Activated T-cell treated with anti-CD3 and anti-CD28 coated beads, Interleukin-2, amount 50 U/mL, for 1 hour (primary cell): ENCODE data around the gene SNX24.
"Not testable (repeated sequence)": the region's sequence is repeated elsewhere in the genome, so short reads cannot be mapped to it uniquely, and the experiment has no call there.

Experiments
- DNase-seq: peaks from one replicate; pipeline ENCODE4 v3.0.0-alpha.2; 2020

SNX24 gene

GRCh38 chr5:122924719-122925395 lies 79.4 kb downstream of the SNX24 start:
- DNase-seq: no peak

DNA sequence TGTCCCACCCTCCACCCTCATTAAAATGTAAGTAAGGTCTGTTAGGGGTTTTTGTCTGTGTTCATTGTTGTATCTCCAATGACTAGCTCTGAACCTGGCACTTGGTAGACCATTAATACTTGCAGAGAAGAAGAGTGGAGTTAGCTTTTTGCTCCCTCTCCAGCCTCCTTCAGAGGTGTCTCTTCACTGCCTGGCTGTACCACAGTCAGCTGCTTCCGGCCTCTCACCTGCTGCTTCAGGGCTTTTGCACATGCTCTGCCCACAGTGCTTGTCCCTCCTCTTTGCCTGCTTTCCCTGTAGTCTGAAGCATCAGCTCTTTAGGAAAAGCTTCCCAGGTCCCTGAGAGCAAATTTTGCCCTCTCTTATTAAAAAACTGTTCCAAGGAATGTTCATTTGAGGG lies 83.6 kb downstream of the SNX24 start:
- no peak for DNase-seq

- no peak for DNase-seq
Observed at GRCh38 chr5:122929980-122930379, 84.6 kb downstream of the SNX24 start.

GRCh38 chr5:122933956-122934355 lies 88.5 kb downstream of the SNX24 start:
- DNase-seq: no peak

DNA sequence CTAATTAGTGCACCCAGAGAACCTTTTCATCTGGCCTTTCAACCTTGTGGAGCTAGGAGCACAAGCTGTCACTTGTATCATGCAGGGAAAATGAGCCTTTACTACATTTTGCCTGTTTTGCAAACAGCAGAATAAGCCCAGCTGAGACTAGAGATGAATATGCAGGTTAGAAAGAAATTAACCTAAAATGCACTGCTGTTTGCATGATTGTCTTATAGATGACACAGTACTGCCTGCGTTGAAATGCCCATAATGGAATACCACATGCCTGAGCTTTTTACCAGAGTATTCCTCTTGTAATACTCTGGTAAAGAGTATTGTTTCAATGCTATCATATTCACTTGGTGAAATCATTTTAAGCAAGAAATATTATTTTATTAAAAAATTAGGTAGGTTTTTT lies 90.7 kb downstream of the SNX24 start:
- DNase-seq: no peak

DNA sequence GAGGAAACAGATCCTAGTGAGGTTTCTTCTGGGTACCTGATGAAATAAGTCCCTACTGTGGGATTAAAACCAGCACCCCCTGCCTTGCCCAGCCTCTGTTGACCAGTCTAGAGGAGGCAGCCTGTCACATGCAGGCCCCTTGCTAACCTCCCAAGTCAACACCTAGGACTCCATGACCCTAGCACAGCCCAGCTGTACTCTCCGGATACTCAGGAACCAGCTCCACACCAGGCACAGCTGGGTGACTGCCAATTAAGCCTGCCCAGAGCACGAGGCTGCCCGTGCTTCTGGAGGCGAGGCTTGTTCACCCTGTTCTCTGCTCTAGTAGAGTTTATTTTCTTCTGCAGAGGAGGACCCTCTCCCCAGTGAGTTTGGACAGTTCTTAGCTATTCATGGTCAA lies 92.5 kb downstream of the SNX24 start:
- DNase-seq: no peak

- no peak for DNase-seq
Observed at GRCh38 chr5:122940890-122941289, 95.5 kb downstream of the SNX24 start.

- no peak for DNase-seq
Observed at GRCh38 chr5:122941737-122942136, 96.3 kb downstream of the SNX24 start.

GRCh38 chr5:122942164-122942914 lies 96.9 kb downstream of the SNX24 start:
- DNase-seq: no peak

GRCh38 chr5:122943050-122943698 lies 97.8 kb downstream of the SNX24 start:
- DNase-seq: no peak

- DNase-seq: no peak
Observed at GRCh38 chr5:122944051-122944450, 98.6 kb downstream of the SNX24 start.

DNA sequence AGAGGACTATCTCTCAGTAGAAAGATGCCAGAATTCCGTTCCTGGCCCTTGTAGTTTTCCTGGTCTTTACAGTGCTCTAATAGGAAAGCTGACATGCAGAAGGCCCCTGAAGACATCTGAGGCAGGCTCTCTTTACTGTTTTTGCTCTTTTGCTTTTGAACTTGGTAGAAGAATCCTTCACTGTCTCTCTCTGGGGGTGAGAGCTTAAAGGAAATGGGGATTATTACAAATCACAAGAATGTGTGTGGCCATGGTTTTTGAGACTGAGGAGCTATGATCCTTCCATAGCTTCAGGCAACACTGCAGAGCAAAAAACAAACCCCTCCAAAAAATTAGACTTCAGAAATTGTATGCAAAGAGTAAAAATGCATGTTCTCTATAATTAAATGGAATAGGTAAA lies 102.0 kb downstream of the SNX24 start:
- DNase-seq: no peak

- no peak for DNase-seq
Observed at GRCh38 chr5:122947772-122948171, 102.4 kb downstream of the SNX24 start.

DNA sequence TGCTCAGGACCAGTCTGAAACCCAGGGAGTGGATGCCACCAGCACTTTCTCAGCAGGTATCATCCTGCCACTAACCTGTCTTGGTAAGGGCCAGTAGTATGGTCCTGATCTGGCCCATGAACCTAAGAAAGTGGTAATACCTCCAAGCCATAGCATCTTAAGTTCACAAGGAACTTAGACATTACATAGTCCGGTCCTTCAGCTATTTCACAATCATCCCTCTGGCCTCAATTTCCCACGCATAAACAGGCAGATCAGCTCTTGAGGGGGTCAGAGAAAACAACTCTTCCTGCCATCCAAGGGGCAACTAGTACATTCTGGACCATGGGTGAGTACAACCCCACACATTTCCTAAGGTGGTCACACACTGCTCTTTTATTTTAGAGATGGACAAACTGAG lies 102.9 kb downstream of the SNX24 start:
- no peak for DNase-seq

DNA sequence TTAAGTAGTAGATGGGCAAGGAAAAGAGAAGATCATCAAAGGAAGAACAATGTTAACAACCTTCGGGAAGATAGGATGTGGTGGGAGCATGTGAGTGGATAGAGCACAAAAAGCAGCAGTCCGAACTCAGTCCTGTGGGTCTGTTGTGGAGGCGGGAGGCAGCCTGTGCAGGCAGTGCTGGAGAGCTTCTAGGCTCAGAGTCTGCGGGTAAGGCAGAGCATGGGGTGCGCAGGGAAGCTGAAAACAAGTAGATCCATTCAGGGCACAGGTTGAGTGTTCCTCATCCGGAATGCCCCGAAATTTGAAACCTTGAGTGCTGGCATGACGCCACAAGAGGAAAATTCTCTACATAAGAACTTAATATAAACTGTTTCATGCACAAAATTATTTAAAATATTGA lies 106.2 kb downstream of the SNX24 start:
- no peak for DNase-seq

DNA sequence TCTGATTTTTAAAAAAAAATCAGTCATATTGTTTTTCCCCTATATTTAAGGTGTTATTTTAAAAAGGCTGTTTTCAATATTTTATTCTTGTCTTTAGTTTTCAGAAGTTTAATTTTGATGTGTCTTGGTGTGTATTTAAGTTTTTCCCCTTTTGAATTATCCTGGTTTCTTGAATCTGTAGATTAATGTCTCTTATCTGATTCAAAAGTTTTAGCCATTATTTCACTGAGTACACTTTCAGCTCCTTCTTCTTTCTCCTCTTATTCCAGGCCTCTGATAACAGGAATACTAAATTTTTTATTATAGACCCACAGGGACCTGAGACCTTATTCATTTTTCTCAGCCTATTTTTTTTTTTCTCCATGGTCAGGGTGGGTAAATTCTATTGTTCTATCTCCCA lies 109.3 kb downstream of the SNX24 start:
- no peak for DNase-seq

DNA sequence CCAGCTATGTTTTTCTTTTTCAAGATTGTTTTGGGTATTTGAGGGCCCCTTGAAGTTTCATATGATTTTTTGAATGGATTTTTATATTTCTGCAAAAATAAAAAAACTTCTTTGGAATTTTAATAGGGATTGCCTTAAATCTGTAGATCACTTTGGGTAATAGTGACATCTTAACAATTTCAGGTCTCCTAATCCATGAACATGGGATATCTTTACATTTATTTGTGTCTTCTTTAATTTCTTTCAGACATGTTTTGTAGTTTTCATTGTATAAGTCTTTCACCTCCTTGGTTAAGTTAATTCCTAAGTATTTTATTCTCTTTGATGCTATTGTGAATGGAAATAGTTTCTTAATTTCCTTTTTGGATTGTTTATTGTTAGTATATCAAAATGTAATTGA lies 112.0 kb downstream of the SNX24 start:
- DNase-seq: no peak

- DNase-seq: no peak
Observed at GRCh38 chr5:122959740-122960445, 114.5 kb downstream of the SNX24 start.

DNA sequence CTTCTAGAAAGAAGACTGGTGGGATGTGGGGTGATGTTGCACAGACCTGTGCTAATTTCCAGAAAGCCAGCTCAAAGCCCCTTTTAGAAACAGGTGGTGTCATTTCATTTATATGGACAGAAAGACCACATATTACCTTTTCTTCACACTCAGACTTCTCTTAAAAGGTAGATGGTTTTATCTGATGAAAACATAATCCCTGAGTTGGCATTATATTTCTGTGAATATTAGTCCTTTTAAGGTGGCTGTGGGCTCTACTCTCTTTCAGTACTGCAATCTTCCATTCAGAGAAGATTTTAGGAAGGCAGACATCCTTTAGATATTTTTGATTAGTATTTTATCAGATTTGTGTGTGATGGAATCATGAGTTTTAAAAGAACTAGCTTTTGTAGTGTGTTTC lies 117.9 kb downstream of the SNX24 start:
- no peak for DNase-seq

DNA sequence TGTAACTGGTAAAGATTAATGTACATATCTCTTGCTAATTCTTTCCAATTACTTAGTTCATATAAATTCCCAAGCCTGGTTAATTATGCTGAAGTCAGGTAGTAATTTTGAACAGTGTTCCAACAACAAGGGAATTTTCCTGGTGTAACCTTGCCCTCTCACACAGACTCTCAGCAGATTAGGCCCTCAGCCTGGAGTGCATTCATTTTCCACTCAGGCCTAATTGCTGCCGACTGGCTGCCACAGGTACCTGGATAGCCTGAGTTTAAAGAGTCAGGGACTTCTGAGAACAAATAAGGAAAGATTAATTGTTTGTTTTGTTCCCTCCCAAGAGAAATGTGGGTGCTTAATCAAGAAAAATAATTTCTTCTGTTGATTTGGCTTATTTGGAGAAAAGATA lies 119.7 kb downstream of the SNX24 start:
- no peak for DNase-seq

- DNase-seq: no peak
Observed at GRCh38 chr5:122967085-122967484, 121.7 kb downstream of the SNX24 start.

DNA sequence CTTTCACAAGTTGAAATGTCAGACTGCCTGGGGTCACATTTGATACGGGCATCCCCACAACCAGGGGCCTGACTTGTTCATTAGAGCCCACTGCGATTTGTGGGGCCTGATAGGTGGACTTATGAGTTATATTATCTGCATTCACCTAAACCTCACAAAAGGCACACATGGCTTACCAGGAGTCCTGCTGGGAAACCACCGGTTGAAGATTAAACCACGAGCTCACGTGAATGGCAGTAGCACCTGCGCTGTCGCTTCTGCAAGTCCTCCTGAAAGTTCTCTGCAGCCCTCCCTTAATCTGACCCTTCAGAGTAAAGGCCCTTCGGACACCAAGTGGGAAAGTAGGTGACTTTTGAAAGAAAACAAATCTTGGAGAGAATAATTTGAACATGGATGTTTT lies 122.2 kb downstream of the SNX24 start:
- no peak for DNase-seq

GRCh38 chr5:122968056-122968455 lies 122.6 kb downstream of the SNX24 start:
- DNase-seq: not testable (repeated sequence)

DNA sequence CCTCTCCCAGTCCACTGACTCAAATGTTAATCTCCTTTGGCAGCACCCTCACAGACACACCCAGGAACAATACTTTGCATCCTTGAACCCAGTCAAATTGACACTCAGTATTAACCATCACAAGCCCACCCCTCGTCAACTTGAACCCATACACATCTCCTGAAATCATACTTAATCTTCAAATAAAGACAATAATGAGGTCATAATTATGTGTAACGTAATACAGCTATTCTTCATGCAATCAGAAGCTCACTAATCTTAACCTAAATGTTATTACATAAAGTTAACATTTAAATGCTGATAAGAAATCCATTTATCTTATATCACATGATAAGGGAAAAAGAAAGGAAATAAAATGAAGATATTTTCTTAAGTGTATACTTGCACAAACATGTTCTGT lies 125.9 kb downstream of the SNX24 start:
- no peak for DNase-seq
